HL-60 (cell line): Measurements from ENCODE around the gene POFUT1.

Experiments used
- DNase-seq, 2 experiments: peaks; one replicate each; pipeline ENCODE4 v3.0.0-alpha.2; 2010 to 2020; ENCODE audit warnings: low read depth in 1 of 2, low spot score in 1 of 2
- H3K27ac ChIP-seq: fragments of 250-450 bp; sonication (Bioruptor Pico); replicated peaks from 2 replicates; pipeline ENCODE4 v1.5.1; 2020; ENCODE audit warnings: mild to moderate bottlenecking, moderate library complexity
- H3K27me3 ChIP-seq: fragments of 250-450 bp; sonication (Bioruptor Pico); 2 replicates; pipeline ENCODE4 v1.5.1; 2021; ENCODE audit warnings: mild to moderate bottlenecking, moderate library complexity; ENCODE audit not compliant: insufficient read depth, poor library complexity, severe bottlenecking
- H3K4me3 ChIP-seq: replicated peaks from 2 replicates; pipeline ENCODE4 v1.5.1; 2011; ENCODE audit warnings: mild to moderate bottlenecking, control low read depth, low read length; ENCODE audit not compliant: insufficient read depth
- CTCF ChIP-seq: IDR thresholded peaks from one replicate; pipeline ENCODE4 v1.5.1; 2011; ENCODE audit warnings: low read length, control low read depth, inconsistent platforms; ENCODE audit not compliant: insufficient read depth
- GABPA ChIP-seq: IDR thresholded peaks from 2 replicates; pipeline ENCODE4 v1.6.1; 2012; ENCODE audit warnings: low read depth
- POLR2AphosphoS5 ChIP-seq: IDR thresholded peaks from 2 replicates; pipeline ENCODE4 v1.6.1; 2012; ENCODE audit warnings: low read depth
- SPI1 ChIP-seq: IDR thresholded peaks from 2 replicates; pipeline ENCODE4 v1.6.1; 2012; ENCODE audit warnings: low read depth, mild to moderate bottlenecking, borderline replicate concordance
- TF ChIP-seq, protein P1 (sequence below): IDR thresholded peaks from 2 replicates; pipeline ENCODE4 v1.6.1; 2012; ENCODE audit warnings: low read depth; ENCODE audit not compliant: insufficient replicate concordance

Gene POFUT1

GRCh38 chr20:32248043-32248442, 40.4 kb downstream of the POFUT1 start:
- H3K27me3 ChIP-seq, result no peaks in the 10 kb centered on the region
- peak in 1 of 2 experiments; percentile 51 for DNase-seq
- H3K27ac ChIP-seq, result peak overlapping the region; percentile 24; the same call in 1 of the 2 replicates
- TF ChIP-seq GABPA (no peak), CTCF (no peak), POLR2AphosphoS5 (no peak), SPI1 (no peak)
- TF ChIP-seq, protein P1, sequence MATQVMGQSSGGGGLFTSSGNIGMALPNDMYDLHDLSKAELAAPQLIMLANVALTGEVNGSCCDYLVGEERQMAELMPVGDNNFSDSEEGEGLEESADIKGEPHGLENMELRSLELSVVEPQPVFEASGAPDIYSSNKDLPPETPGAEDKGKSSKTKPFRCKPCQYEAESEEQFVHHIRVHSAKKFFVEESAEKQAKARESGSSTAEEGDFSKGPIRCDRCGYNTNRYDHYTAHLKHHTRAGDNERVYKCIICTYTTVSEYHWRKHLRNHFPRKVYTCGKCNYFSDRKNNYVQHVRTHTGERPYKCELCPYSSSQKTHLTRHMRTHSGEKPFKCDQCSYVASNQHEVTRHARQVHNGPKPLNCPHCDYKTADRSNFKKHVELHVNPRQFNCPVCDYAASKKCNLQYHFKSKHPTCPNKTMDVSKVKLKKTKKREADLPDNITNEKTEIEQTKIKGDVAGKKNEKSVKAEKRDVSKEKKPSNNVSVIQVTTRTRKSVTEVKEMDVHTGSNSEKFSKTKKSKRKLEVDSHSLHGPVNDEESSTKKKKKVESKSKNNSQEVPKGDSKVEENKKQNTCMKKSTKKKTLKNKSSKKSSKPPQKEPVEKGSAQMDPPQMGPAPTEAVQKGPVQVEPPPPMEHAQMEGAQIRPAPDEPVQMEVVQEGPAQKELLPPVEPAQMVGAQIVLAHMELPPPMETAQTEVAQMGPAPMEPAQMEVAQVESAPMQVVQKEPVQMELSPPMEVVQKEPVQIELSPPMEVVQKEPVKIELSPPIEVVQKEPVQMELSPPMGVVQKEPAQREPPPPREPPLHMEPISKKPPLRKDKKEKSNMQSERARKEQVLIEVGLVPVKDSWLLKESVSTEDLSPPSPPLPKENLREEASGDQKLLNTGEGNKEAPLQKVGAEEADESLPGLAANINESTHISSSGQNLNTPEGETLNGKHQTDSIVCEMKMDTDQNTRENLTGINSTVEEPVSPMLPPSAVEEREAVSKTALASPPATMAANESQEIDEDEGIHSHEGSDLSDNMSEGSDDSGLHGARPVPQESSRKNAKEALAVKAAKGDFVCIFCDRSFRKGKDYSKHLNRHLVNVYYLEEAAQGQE, result no peak
- no peak overlapping the region for H3K4me3 ChIP-seq

DNA sequence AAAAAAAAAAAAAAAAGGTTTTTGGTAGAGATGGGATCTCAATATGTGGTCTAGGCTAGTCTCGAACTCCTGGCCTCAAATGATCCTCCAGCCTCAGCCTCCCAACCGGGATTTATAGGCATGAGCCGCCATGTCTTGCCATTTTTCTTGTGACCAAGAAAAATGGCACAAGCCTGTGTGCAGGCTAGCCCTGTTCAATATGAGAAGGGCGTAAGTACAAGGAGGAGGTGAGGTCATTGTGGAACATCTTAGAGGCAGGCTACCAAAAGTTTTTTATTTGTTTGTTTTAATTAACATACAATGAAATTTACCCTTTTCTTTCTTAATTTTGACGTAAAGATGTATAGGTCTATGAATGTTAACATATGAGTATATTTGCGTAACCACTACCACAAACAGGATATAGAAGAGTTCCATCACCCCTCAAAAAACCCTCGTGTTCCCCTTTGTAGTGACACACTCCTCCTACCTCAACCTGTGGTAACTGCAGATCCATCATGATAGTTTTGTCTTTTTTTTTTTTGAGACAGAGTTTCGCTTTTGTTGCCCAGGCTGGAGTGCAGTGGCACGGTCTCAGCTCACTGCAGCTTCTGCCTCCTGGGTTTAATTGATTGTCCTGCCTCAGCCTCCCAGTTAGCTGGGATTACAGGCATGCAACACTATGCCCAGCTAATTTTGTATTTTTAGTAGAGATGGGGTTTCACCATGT, 41.5 kb downstream of the POFUT1 start:
- Histone ChIP-seq H3K27ac (peak overlapping the region; percentile 48), H3K4me3 (no peak overlapping the region), H3K27me3 (no peaks in the 10 kb centered on the region)
- DNase-seq, result peak; percentile 61 to 76
- TF ChIP-seq, protein P1, result no peak
- TF ChIP-seq POLR2AphosphoS5 (no peak), GABPA (no peak; the same call in 1 of the 2 replicates), CTCF (no peak), SPI1 (no peak)

GRCh38 chr20:32251470-32251869, 43.8 kb downstream of the POFUT1 start:
- Histone ChIP-seq H3K4me3 (no peak overlapping the region), H3K27ac (no peak overlapping the region), H3K27me3 (no peaks in the 10 kb centered on the region)
- TF ChIP-seq CTCF (no peak), SPI1 (no peak), POLR2AphosphoS5 (no peak), GABPA (no peak)
- TF ChIP-seq, protein P1, result no peak
- no peak for DNase-seq
